NOMO-1 (cell line): ENCODE measurements around the gene PTPRZ1.
A peak's percentile ranks its signal among the peaks of the same experiment; 100 is the strongest.

Source experiments
- DNase-seq, 2 experiments: peaks; one replicate each; lab custom pipeline; 2025; ENCODE audit not compliant: unreplicated experiment in 2 of 2; lab: John Stamatoyannopoulos, UW

PTPRZ1 gene

GRCh38 chr7:121953164-121953563 lies 80.2 kb downstream of the PTPRZ1 start:
- DNase-seq: no peak

- DNase-seq: no peak
Measured at GRCh38 chr7:121953601-121954000, 80.6 kb downstream of the PTPRZ1 start.

GRCh38 chr7:121954803-121955202 lies 81.8 kb downstream of the PTPRZ1 start:
- DNase-seq: no peak

DNA sequence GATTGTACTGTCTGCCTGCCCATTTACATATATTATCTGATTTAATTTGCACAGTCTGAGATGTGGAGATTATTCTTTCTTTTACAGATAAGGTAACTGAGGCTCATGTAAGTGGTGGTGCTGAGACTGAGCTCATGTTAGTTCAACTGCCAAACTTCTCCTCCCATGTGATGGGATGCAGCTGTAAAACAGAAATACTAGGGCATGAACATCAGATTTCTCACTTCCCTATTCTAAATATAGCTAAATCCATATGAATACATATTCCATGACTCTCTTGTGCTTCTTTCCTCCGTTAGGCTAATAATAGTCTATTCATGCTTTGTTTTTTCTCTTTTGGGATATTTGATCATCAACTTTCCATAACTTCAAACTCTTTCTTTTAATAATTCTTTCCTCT lies 84.7 kb downstream of the PTPRZ1 start:
- DNase-seq: no peak

GRCh38 chr7:121960678-121961077 lies 87.7 kb downstream of the PTPRZ1 start:
- DNase-seq: no peak

- DNase-seq: no peak
Measured at GRCh38 chr7:121961089-121961867, 88.3 kb downstream of the PTPRZ1 start.

GRCh38 chr7:121966276-121966934 lies 93.4 kb downstream of the PTPRZ1 start:
- no peak for DNase-seq

- DNase-seq: no peak
Measured at GRCh38 chr7:121966935-121967332, 94.0 kb downstream of the PTPRZ1 start.

DNA sequence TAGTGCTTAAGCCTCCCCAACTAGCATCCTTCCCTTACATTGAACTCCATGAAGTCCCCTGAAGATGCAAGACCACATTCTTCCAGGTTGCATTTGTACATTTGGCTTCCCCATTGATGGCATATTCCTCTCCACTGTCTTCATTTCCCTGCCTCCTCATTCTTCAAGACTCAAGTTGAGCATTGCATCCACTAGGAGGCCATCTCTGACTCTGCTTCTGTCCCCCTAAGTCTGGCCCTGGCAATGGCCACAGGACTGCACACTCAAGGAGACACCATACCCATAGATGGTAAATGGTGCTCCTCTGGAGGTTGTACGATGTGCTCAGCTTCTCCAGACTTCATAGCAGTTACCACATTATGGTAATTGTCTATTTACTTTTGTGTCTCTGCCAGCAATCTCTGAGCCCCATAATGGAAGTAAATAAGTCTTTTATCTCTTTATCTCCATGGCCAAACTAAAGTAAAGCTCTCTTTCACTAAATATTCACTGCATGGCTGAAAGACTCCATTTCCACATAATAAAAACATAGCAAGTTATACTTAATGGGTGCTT lies 112.6 kb downstream of the PTPRZ1 start:
- no peak for DNase-seq

DNA sequence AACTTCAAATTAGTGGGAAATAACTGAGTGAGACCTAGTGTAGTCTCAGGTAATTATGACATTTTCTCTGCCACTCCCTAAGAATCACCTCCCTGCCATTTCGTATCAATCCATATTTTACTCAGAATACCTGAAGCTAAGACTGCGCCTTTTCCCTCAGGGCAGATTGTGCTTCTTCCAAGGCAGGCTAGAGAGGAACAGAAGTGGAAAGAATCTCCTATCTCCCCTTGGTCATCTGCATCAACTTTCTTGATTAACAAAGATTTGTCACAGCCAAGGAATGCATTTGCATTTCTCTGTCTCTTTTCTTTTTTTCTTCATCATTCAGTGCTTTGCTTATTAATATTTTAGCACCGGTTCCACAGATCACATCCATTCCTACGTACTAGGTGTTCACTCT lies 119.1 kb downstream of the PTPRZ1 start:
- DNase-seq: no peak

GRCh38 chr7:121994625-121995410 lies 121.9 kb downstream of the PTPRZ1 start:
- peak in 1 of 2 experiments; percentile 3 for DNase-seq

DNA sequence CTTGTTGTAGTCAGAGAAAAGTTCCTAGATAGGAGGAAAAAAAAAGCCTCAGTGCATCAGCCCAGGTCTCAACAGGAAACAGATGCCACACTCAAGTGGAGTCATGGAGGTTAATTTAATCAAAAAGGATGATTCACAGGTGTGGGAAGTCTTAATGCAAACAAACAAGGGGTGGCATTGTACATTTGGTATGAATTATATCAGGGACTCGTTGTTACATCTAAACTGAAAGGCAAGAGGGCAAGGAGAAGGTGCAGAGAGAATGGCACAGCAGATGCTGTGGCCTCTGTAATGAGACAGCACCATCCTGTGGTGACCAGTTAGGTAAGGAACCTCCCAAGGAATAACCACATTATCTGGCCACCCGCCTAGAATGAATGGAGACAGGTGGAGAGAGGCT lies 133.7 kb downstream of the PTPRZ1 start:
- DNase-seq: no peak

DNA sequence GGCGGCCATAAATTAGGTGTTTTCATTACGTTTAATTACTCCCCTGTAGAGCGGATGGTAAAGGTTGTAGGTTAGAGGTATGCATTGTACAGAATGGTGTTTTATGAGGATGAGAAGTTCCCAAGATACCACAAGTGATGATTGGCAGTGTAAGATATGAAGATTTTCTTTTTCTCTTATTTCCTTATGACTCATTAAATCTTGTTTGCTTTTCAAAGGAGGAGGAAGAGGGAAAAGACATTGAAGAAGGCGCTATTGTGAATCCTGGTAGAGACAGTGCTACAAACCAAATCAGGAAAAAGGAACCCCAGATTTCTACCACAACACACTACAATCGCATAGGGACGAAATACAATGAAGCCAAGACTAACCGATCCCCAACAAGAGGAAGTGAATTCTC lies 137.2 kb downstream of the PTPRZ1 start:
- no peak for DNase-seq

DNA sequence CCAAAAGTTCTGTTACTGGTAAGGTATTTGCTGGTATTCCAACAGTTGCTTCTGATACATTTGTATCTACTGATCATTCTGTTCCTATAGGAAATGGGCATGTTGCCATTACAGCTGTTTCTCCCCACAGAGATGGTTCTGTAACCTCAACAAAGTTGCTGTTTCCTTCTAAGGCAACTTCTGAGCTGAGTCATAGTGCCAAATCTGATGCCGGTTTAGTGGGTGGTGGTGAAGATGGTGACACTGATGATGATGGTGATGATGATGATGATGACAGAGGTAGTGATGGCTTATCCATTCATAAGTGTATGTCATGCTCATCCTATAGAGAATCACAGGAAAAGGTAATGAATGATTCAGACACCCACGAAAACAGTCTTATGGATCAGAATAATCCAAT lies 140.1 kb downstream of the PTPRZ1 start:
- no peak for DNase-seq

- DNase-seq: no peak
Measured at GRCh38 chr7:122013630-122014029, 140.7 kb downstream of the PTPRZ1 start.

DNA sequence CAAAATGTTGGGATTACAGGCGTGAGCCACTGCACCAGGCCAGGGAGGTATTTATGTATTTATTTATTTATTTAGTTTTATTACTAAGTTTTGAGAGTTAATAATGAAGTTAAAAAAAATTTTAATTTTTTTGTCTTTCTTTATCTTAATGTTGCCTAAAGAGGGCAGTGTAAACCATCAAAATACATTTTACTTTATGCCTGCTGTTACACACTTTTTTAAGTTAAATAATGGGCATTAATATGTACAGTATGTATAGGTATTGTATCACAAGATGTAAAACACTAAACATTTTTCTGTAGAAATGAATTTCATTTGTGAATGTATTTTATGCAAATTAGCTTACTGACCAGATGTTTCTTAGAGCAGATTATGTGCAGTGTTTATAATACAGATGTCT lies 141.7 kb downstream of the PTPRZ1 start:
- no peak for DNase-seq

DNA sequence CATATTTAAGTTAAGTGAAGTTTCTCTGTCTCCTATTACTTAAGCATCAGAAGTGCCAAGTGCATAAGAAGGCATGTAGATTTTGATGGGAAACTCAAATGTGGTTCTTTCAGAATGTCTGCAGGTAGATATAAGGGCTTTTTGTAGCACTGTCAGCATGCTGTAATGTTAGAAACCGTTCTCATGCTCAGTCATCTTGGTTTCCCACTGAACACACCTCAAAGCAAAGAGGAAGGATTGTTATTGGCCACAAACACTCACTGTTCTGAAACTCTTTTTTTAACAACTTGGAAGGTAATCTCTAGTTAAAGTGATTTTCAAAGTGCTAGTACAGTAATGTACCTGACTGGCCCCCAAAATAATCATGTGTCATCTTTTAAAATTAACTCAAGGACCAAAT lies 145.1 kb downstream of the PTPRZ1 start:
- no peak for DNase-seq

- no peak for DNase-seq
Measured at GRCh38 chr7:122027058-122027457, 154.1 kb downstream of the PTPRZ1 start.

DNA sequence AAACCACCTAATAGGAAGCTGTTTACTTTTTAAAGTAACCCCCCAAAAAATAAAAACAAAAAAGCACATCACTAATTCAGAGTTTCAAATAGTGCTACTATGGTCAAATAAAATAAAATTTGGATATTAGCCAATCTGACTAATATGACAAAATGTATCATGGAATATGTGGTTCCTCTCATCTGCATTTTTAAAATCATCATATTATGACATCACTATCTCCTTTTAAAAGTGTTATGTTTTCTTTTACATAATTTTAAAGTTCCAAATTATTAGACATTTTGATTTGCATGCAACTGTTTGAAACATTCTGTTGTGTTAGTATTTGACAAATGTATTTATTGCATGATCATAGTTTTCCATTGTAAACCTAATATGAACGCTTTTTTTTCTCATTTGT lies 160.7 kb downstream of the PTPRZ1 start:
- no peak for DNase-seq

DNA sequence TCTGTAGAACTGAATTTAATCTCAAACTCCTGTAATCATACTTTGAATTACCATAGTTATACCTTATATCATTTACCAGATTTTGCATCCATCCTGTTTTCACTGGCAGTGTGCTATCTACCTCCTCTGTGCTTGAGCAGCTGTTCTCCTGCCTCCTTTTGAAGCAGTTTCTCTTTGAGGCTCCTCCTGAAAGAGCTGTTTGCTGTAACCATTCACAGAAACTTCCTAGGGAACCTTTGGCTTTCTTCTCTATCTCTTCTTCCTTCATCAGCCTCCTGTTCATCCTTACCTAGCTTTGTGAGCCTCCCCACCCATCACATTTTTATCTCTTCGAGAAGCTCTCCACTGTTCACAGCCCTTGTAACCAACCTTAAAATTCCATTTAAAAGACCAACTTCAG lies 162.9 kb downstream of the PTPRZ1 start:
- DNase-seq: no peak

DNA sequence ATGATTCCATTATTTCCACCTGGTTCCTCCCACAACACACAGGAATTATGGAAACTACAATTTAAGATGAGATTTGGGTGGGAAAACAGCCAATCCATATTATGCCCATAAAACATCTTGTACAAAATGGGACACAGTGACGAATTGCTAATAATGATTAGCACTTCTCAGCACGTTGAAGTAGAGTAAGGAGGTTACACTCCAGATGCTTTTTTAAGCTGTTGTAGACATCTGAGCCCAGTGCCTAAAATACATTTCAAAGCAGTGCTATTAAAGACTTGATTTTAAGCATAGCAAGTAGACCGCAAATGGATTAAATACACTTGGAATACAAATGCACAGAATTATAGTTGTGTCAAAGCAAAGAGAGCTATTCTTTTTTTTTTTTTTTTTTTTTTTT lies 165.2 kb downstream of the PTPRZ1 start:
- DNase-seq: no peak
